MM.1S (cell line): Measurements from ENCODE around the gene PALD1.

Experiments used
- EZH2 ChIP-seq: fragments of 300-600 bp; sonication (generic); optimal IDR thresholded peaks from 2 replicates; pipeline ENCODE3; 2017; ENCODE audit warnings: low read depth, mild to moderate bottlenecking, antibody characterized with exemption, low read length, mixed read lengths
- EZH2phosphoT487 ChIP-seq: fragments of 300-600 bp; sonication (generic); IDR thresholded peaks from 2 replicates; pipeline ENCODE4 v1.6.1; 2018; ENCODE audit warnings: antibody characterized with exemption, low read length
- TF ChIP-seq, protein P1 (sequence below): fragments of 300-600 bp; sonication (generic); IDR thresholded peaks from 2 replicates; pipeline ENCODE4 v1.5.1; 2016; ENCODE audit warnings: antibody characterized with exemption, low read length, mixed read lengths

DNA sequence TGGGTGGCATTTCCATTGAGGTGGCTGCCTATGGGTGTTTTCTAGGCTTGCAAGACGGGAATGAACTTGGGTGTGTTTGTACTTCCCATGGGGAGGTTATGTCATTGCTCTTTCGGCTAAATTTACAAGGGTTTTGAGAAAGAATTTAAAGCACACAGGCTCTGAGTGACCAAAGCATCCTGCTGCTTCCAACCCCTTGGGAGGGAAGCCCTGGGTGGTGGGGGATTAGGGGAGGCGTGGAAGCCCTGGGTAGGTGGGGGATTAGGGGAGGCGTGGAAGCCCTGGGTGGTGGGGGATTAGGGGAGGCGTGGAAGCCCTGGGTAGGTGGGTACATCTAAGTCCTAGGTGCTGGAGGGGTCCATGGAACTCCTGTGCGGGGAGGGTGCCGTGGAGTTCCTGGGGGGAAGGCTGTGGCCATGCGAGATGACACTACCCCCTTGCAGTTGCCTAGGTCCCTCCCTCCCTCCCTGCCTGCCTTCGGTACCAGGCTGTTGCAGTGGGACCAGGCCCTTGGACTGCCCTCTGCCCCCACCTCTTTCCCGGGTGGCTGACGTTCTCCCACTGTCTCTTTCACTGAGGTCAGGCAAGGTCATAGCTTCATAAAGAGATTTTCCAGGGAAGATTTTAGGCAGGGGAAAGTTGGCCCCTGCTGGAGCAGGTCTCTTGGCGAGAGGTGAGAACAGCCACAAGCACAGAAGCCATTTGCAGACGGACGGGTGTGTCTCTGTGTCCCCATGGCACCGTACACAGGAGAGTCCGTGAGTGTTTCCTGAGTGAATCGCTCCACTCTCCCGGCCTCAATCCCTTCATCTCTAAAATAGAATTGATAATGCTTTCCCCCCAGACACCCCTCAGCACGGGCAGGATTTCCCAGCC lies 104.5 kb downstream of the PALD1 start:
- TF ChIP-seq, protein P1, sequence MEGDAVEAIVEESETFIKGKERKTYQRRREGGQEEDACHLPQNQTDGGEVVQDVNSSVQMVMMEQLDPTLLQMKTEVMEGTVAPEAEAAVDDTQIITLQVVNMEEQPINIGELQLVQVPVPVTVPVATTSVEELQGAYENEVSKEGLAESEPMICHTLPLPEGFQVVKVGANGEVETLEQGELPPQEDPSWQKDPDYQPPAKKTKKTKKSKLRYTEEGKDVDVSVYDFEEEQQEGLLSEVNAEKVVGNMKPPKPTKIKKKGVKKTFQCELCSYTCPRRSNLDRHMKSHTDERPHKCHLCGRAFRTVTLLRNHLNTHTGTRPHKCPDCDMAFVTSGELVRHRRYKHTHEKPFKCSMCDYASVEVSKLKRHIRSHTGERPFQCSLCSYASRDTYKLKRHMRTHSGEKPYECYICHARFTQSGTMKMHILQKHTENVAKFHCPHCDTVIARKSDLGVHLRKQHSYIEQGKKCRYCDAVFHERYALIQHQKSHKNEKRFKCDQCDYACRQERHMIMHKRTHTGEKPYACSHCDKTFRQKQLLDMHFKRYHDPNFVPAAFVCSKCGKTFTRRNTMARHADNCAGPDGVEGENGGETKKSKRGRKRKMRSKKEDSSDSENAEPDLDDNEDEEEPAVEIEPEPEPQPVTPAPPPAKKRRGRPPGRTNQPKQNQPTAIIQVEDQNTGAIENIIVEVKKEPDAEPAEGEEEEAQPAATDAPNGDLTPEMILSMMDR = no peak
- TF ChIP-seq EZH2 (no peak), EZH2phosphoT487 (no peak)
